ENCODE results near the gene CHMP4A.

CHMP4A gene

DNA sequence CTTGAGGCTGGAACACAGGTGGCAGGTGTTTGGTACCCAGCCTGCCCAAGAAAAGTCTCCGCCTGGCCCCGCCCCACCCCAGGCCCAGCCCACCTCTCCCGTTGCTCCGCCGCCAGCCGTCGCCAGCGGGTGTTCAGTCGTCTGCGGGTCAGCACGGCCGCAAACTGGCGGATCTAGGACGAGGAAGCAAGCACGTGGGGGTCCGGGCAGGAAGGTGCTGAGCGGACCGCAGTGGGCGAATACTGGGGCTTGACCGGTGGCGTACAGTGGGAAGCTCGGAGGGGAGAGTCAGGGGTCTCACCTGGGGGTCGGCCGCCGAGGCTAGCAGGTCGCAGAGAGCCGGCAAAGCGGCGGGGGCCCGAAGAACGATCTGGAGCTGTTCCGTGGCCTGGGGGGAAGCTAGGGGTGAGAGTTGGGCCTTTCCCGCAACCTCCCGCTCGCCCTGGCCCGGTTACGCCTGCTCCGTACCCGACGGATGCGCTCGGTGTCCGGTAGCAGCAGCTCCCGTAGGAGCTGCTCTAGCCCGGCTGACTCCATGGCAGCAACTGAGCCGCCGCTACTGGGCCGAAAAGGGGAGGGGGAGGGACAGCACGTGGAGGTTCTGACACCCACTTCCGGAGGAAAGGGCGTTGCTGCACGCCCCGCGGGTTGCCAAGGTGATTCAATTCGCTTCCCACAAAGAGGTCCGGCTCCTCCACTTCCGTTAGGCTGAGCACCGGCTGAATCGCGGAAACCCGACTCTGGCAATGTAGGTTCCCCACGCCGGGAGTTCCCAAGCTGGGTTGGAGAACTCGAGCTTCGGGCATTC, 24.8 kb downstream of the CHMP4A start, which contains the start of gene IPO4:
Gene IPO4 (minus strand): TSS at position 566 of the 808 bp plus-strand sequence. CDS start 29 bp downstream, at position 537.
- Histone ChIP-seq H3F3A (ENCODE audit: insufficient read depth, low read length) (no peaks in the 10 kb centered on the region), H3K27ac (ENCODE audit: low read depth, low read length, poor library complexity, severe bottlenecking) (peak within 1 kb of the TSS; percentile 16), H4K20me1 (ENCODE audit: insufficient read depth, low read length) (no peaks in the 10 kb centered on the region), H3K27me3 (ENCODE audit: insufficient read depth, low read length) (no peaks in the 10 kb centered on the region), H3K9me3 (ENCODE audit: low read length) (no peaks in the 10 kb centered on the region), H3K9me2 (ENCODE audit: low read depth, low read length) (no peaks in the 10 kb centered on the region), H3K4me1 (ENCODE audit: insufficient read depth, low read length, severe bottlenecking) (peaks cover 19% of the 10 kb centered on the region), H3K79me2 (ENCODE audit: insufficient read depth, low read length) (no peaks in the 10 kb centered on the region), H2AFZ (ENCODE audit: low read length) (0 out of 2 replicates have a peak within 1 kb of the TSS, but pooled peaks have one; percentile 30), H3K36me3 (ENCODE audit: insufficient read depth, low read length) (peaks cover 52% of the 10 kb centered on the region), H3K4me3 (ENCODE audit: low read depth, low read length, poor library complexity, severe bottlenecking) (peak within 1 kb of the TSS; percentile 65), H3K4me2 (ENCODE audit: low read length) (peak within 1 kb of the TSS; percentile 67), H3K9ac (ENCODE audit: low read length) (peak within 1 kb of the TSS; percentile 64)
- TF ChIP-seq EZH2 (IDR thresholded peaks at IDR 0.05; ENCODE audit: borderline replicate concordance, low read length), result no peak
- TF ChIP-seq, protein P1, sequence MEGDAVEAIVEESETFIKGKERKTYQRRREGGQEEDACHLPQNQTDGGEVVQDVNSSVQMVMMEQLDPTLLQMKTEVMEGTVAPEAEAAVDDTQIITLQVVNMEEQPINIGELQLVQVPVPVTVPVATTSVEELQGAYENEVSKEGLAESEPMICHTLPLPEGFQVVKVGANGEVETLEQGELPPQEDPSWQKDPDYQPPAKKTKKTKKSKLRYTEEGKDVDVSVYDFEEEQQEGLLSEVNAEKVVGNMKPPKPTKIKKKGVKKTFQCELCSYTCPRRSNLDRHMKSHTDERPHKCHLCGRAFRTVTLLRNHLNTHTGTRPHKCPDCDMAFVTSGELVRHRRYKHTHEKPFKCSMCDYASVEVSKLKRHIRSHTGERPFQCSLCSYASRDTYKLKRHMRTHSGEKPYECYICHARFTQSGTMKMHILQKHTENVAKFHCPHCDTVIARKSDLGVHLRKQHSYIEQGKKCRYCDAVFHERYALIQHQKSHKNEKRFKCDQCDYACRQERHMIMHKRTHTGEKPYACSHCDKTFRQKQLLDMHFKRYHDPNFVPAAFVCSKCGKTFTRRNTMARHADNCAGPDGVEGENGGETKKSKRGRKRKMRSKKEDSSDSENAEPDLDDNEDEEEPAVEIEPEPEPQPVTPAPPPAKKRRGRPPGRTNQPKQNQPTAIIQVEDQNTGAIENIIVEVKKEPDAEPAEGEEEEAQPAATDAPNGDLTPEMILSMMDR (IDR thresholded peaks at IDR 0.05; ENCODE audit: low read length), result no peak

DNA sequence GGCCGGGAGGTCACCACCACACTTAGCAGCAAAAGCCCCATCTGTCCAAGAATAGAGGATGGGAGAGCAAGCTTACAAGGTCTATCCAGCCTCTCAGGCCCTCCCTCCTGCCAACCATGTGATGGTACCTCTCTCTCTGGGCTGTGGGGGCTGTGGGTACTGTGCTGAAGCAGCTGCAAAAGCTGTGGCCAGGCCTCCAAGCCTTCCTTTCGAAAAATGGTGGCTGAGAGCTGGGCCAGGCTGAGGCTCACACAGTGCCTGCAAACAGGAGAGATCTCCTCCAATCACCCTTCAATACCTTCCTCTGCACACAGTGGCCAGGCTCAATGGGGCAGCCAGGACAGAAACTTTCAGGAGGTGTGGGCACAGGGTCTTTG, 25.8 kb downstream of the CHMP4A start:
- Histone ChIP-seq H3K9ac (ENCODE audit: low read length) (peak overlapping the region; percentile 64), H3K4me3 (ENCODE audit: low read depth, low read length, poor library complexity, severe bottlenecking) (peak overlapping the region; percentile 65)

DNA sequence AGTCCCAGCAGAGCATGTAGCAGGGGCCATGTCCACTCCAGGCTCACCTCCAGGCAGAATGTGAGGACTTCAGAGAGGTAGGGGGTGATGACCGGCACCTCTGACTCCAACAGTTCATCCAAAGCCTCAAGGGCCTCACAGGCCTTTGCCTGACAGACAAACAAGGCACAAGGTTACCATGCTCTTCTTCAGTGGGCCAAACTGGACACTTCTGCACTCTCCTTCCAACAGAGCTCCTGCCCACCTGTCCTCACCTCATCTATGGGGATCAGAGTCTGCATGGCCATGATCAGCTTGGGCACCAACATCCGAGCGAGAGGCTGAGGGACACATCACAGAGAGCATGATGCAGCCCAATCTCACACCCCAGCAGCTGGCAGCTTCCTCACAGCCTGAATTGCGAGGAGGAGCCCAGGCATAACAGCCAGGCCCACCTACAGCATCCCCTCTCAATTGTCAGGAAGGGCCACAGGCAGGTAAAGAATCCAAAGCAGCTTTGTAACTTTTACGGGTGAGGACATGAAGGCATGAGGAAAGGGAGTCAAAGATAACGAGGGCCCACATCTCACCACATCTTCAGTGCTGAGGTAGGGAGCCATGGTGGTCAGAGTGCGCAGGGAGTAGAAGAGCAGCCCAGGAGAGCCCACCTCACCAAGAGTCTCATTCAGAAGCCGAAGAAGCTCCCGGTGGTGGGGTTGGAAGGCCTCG, 26.3 kb downstream of the CHMP4A start:
- no peak overlapping the region for H2AFZ ChIP-seq (ENCODE audit: low read length)
- H3K4me3 ChIP-seq (ENCODE audit: low read depth, low read length, poor library complexity, severe bottlenecking), result peak overlapping the region; percentile 65
- no peaks in the 10 kb centered on the region for H3K9me3 ChIP-seq (ENCODE audit: low read length)
- peaks cover 56% of the 10 kb centered on the region for H3K36me3 ChIP-seq (ENCODE audit: insufficient read depth, low read length)
- no peak overlapping the region; the same call in 1 of the 2 replicates for H3K9ac ChIP-seq (ENCODE audit: low read length)
- no peaks in the 10 kb centered on the region for H3K27me3 ChIP-seq (ENCODE audit: insufficient read depth, low read length)
- no peak overlapping the region for H3K27ac ChIP-seq (ENCODE audit: low read depth, low read length, poor library complexity, severe bottlenecking)
- no peaks in the 10 kb centered on the region for H3K9me2 ChIP-seq (ENCODE audit: low read depth, low read length)
- peaks cover 19% of the 10 kb centered on the region for H3K4me1 ChIP-seq (ENCODE audit: insufficient read depth, low read length, severe bottlenecking)
- H4K20me1 ChIP-seq (ENCODE audit: insufficient read depth, low read length), result no peaks in the 10 kb centered on the region
- peak overlapping the region; percentile 67; the same call in 1 of the 2 replicates for H3K4me2 ChIP-seq (ENCODE audit: low read length)
- H3F3A ChIP-seq (ENCODE audit: insufficient read depth, low read length), result no peaks in the 10 kb centered on the region
- H3K79me2 ChIP-seq (ENCODE audit: insufficient read depth, low read length), result no peaks in the 10 kb centered on the region
- TF ChIP-seq EZH2 (IDR thresholded peaks at IDR 0.05; ENCODE audit: borderline replicate concordance, low read length), result no peak
- TF ChIP-seq, protein P1 (IDR thresholded peaks at IDR 0.05; ENCODE audit: low read length), result no peak

More for the DNA sequence above, 25.8 kb downstream of the CHMP4A start:
- H3K27ac ChIP-seq (ENCODE audit: low read depth, low read length, poor library complexity, severe bottlenecking), result no peak overlapping the region
- no peak overlapping the region for H2AFZ ChIP-seq (ENCODE audit: low read length)
- H3K9me3 ChIP-seq (ENCODE audit: low read length), result no peaks in the 10 kb centered on the region
- H4K20me1 ChIP-seq (ENCODE audit: insufficient read depth, low read length), result no peaks in the 10 kb centered on the region
- H3K4me1 ChIP-seq (ENCODE audit: insufficient read depth, low read length, severe bottlenecking), result peaks cover 19% of the 10 kb centered on the region
- no peak for TF ChIP-seq EZH2 (IDR thresholded peaks at IDR 0.05; ENCODE audit: borderline replicate concordance, low read length)
- TF ChIP-seq, protein P1 (IDR thresholded peaks at IDR 0.05; ENCODE audit: low read length), result no peak
- peaks cover 56% of the 10 kb centered on the region for H3K36me3 ChIP-seq (ENCODE audit: insufficient read depth, low read length)
- no peaks in the 10 kb centered on the region for H3F3A ChIP-seq (ENCODE audit: insufficient read depth, low read length)
- no peaks in the 10 kb centered on the region for H3K79me2 ChIP-seq (ENCODE audit: insufficient read depth, low read length)
- H3K4me2 ChIP-seq (ENCODE audit: low read length), result peak overlapping the region; percentile 67
- H3K9me2 ChIP-seq (ENCODE audit: low read depth, low read length), result no peaks in the 10 kb centered on the region
- no peaks in the 10 kb centered on the region for H3K27me3 ChIP-seq (ENCODE audit: insufficient read depth, low read length)

Measured in OCI-LY1 (cell line).